GM21526 (cell line): ENCODE measurements around the gene PLA2G7.
"Not testable (repeated sequence)": the region's sequence is repeated elsewhere in the genome, so short reads cannot be mapped to it uniquely, and the experiment has no call there.

Experiments
- ATAC-seq: cut with Tn5 transposase; IDR thresholded peaks from one replicate; pipeline ENCODE4 v1.9.1; 2021; ENCODE audit warnings: moderate library complexity; ENCODE audit not compliant: unreplicated experiment, low FRiP score

PLA2G7 gene

DNA sequence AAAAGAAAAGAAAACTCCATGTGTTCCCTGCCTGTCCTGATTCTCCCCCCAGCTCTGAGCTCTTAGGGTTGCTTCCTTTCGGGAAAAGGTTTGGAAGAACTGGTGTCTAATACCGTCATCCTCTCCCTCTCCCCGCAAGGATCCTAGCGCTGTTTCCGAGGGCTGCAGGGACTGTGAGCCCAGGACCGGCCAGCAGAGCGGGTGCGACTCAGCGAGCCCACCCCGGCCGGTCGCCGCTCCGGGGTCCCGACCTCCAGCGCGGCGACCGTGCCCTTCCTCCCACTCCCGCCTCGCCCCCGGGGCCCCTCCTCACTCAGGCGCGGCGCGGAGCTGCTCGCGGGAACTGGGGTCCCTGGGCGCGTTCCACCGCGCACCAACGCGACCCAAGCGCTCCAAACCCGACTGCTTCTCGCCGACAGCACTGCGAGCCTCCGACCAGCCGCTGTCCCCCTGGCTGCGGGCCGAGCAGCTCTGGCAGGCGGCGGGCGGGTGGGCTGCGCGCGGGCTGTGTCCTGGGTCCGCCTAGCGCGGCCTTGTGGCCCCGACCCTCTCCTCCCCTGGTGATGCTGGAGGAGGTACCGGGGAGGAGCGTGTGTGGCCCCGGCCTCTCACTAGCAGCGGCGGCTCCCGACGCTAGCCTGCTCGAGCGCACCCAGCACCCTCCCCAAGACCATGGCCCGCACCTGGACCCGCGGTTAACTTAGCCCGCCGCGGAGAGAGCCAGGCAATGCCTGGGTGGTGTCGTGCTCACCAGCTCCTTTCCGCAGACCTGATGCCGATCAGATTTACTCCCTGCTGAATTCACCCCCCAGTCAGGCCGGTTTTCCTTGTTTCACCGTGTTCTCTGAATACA lies at the start of gene PLA2G7:
Gene PLA2G7 (minus strand): TSS at position 509 of the 853 bp plus-strand sequence. CDS start 12,484 bp downstream, outside the sequence.
- no peak for ATAC-seq

DNA sequence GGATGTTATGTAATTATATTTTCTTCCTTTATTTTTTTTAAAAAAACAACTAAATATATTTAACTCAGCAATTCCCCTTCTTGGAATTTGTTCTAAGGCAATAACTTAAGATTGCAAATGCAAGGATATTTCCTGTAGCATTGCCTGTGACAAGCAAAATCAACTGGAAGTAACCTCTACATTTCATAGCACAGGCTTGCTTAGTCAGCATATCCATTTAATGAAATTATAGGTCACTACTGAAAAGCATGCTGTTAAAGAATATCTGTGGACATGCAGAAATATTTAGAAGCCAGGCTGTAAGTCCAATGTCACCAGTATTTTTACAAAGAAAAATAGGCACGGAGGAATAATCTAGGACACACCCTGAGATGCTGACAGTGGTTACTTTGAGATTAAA lies 49.4 kb upstream of the PLA2G7 start:
- no peak for ATAC-seq

DNA sequence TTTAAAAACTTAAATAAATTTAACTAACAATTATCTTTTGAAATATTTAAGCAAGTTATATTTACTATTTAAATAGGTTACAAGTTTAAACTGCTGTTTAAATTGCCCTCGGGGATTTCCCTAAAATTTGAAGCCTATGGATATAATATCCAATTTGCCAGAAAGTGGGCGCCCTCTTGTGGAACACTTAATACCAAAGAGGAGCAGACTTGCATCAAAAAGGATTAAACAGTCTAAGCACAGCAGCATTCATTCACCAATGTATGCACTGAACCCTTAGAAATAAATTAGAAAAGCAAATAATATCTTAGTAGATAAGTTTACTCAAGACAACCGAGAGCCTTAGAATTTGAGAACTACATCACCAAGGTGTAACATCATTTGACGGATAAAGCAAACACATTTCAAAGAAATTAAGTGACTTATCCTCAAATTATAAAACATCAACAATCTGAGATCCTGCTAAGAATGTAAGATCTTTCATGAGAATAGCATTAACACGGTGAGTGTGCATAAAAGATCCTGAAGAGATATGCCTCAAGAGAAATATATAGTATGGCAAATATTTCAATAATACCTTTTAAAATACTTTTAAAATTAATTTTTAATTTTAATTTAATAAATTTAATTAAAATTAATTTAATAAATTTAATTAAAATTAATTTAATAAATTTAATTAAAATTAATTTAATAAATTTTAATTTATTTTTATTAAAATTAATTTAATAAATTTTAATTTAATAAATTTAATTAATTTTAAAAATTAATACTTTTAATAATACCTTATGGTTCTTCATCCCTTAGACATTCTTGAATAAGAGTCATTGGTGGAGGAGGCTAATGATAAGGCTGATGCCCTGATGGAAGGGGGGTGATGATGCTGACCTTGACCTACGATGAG lies 46.6 kb upstream of the PLA2G7 start:
- ATAC-seq: no peak

DNA sequence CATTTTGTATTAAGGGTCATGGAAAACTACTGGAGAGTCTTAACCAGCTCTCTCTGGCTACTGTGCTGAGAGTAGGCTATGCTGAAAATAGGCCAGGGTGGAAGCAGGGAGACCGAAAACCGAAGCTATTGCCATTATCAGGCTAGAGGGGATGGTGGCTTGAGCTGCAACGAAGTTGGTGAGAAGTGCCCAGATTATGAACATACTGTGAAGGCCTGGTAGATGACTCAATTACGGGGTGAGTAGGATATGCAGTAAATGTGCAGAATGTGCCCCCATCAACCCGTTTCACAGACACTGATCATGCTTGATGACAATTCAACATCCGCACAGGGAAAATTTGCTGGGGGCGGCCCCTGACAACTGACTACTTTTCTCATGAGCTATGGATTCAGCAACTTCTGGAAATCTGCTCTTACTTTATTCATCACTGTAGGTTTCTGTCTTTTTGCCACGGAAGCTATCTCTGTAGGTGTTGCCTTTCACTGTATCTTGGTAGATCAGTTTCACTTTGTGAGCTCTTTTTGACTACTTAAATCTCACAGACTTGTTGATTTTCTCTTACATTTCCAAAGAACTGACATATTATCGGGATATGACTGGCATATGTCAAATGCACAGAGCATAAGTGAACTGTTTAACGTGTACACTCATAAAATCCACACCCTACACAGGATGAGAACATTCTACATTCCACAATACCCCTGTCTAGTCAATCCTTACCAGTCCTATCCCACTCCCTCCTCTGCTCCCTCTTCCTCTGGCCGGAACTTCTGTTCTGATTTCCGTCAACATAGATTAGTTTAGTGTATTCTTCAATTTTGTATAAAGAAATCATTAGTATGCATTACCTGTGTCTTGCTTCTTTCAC lies 42.5 kb upstream of the PLA2G7 start:
- ATAC-seq: no peak

DNA sequence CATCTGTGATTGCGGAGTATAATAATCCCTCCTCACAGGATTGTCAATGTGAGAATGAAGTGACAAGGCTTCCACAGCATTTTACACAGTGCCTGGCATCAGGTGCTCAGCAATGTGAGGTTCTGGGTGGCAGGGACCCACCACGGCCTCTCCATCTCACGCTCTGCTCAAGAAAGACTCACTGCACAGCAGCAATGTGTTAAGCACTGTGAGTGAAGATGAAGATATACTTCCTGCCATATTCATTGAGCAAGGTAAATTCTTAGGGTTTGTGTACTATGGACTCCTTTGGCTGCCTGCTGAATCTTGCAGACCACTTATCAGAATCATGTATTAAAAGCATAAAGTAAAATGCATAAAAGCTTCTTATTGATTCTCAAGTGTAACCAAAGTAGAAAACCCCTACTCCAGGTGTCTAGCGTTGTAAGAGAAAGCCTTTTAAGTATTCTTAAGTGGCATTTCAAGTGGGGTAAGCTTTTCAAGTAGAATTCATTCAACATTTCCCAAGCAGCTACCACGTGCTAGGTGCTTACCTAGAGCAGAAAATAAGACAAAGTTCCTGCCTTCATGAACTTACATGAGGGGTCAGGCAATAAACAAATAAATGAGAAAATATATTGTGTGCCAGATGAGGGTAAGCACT lies 41.0 kb upstream of the PLA2G7 start:
- no peak for ATAC-seq

DNA sequence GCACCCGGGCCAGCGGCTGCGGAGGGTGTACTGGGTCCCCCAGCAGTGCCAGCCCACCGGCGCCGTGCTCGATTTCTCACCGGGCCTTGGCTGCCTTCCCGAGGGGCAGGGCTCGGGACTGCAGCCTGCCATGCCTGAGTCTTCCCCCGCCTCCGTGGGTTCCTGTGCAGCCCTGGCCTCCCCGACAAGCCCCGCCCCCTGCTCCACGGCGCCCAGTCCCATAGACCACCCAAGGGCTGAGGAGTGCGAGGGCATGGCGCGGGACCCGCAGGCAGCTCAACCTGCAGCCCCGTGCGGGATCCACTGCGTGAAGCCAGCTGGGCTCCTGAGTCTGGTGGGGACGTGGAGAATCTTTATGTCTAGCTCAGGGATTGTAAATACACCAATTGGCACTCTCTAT lies 39.6 kb upstream of the PLA2G7 start:
- ATAC-seq: not testable (repeated sequence)

DNA sequence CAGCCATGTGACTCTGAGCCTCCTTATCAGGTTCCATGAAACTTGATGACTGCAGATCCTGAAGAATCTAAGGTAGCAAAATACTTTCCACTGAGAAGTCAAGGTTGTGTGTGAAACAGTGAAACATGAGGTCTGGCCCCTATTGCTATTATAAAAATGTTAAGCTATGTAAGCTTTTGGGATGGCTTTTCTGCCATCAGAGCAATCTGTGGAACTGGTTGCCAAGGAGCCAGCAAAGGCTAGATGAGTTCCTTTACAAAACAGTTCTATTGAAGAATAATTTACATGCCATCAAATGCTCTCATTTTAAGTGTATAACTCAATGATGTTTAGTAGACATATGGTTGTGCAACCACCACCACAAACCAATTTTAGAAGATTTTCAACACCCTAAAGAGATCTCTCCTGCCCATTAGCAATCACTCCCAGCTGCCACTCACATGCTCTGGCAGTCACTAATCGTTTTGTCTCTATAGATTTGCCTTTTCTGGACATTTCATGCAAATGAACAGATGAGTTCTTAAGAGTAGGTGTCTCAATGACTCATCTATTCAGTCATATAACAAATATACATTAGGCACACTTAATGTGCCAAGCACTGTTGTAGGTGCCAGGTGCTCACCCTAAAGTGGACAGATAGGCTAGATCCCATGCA lies 38.2 kb upstream of the PLA2G7 start:
- ATAC-seq: no peak

DNA sequence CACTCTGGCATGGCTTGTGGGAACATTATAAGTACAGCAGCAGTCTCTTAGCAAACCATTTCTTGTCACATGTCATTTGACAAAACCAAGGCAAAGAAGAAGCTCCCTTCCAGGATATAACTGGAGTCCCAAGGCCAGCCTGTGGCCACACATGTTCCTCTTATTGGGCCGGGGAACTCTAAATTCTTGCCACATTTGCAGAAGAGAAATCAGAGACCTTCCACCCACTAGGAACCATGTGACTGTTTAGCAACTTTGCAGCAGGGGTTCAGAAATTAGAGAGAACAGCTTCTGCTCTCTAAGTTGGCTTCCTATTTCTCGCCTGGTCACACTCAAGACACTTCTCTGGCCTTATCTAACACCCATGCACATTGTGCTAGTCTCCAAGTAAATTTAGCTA lies 37.6 kb upstream of the PLA2G7 start:
- no peak for ATAC-seq

DNA sequence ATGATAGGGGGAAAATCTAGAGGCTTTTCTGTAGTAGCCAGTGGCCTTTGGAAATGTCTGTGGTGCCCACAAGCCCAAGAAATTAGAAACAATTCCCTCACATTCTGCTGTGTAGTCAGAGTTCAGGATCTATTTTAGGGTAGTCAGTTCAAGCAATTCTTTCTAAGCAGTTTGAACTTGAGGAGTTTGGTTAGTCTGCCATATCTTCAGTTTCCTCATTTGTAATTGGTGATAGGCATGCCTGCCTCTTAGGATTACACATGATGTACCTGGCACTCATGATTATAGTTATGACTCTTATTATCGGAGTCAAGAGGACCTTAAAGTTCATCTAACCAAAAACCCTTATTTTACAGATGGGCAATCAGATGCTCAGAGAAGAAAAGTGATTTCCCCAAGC lies 36.8 kb upstream of the PLA2G7 start:
- ATAC-seq: no peak

DNA sequence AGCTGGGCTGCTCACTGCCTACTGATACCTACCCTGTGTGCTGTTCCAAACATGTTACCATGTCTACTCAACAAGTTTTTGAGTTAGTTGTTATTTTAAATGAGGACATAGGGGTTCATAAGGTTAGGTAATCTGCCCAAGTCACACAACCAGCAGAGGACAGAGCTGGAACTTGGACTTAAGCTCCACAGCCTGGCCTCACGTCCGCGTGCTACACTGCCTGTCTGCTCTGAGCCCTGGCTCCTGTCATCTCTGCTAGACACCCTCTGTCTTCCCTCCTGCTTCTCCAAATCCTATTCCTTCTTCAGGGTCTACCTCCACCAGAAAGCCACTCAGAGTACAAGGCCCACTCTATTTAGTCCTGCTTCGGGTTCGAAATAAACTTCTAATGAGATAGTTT lies 29.8 kb upstream of the PLA2G7 start:
- ATAC-seq: no peak

DNA sequence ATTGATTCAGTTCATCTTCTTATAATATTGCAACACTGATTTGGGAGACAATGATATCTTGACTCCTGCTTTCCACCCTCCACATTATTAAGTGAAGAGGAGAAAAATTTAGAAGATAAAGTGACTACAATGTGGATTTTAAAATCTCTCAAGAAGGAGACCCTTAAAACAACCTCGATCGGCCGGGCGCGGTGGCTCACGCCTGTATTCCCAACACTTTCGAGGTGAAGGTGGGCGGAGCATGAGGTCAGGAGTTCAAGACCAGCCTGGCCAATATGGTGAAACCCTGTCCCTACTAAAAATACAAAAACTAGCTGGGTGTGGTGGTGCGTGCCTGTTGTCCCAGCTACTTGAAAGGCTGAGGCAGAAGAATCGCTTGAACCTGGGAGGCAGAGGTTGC lies 29.1 kb upstream of the PLA2G7 start:
- ATAC-seq: not testable (repeated sequence)

DNA sequence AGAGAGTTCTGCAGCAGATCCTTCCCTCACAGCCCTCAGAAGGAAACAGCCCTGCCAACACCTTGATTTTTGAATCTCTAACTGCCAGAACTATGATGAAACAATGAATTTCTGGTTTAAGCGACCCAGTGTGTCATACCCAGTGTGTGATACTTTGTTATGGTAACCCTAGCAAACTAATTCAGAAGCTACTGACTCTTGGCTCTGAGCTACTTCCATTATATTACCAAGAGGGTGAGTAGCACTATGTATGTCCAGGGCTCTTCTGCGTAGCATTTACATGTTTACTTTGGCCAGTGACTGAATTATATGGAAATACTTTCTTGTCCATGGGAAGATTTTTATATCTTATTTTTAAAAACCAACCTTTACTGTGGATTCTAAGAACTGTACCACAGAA lies 28.3 kb upstream of the PLA2G7 start:
- no peak for ATAC-seq

DNA sequence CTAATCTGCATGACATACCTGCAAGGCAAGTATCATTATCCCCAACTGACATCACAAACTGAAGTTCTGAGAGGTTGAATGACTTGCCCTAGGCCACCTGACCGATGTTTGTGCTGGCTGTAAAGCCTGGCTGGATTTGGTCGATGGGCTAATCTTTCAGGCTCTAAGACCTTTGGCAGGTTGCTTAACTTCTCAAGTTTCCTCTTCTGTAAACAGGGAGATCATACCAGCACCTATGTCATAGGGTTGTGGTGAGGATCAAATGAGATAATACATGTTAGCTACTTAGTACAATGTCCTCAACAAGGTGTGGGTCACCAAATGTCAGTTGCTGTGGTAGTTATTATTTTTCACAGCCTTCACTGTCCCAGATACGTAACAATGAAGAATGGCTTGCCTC lies 25.8 kb upstream of the PLA2G7 start:
- no peak for ATAC-seq

DNA sequence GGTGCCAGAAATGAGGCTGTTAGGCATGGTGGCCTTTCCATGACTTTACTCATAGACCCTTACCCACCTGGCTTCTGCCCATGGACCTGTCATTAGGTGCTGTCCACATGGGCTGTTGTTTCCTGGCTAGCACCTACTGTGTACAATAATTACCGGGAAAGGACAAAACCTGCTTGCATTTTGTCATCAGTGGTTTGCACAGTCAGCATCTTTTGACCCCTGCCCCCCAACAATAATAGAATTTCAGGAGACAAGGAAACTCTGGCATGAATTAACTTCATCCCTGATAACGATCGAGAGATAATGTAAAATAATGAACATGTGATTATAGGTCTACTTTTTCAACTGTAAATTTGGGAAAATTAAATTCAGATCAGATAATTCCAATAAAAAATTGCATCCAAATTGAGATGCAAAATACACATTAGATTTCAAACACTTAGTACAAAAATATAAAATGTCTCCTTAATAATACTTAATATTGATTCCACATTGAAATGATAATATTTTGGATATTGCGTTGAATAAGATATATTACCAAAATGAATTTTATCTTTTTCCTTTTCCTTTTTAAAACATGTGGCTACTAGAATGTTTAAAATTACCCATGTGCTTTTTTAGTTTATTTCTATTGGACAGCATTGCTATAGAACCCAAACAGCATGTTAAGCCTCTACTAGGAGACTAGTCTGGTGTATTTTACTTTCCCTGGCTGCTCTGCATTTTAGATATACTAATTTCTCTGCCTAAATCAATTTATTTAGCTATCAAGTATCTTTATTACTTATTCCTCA lies 24.0 kb upstream of the PLA2G7 start:
- no peak for ATAC-seq

DNA sequence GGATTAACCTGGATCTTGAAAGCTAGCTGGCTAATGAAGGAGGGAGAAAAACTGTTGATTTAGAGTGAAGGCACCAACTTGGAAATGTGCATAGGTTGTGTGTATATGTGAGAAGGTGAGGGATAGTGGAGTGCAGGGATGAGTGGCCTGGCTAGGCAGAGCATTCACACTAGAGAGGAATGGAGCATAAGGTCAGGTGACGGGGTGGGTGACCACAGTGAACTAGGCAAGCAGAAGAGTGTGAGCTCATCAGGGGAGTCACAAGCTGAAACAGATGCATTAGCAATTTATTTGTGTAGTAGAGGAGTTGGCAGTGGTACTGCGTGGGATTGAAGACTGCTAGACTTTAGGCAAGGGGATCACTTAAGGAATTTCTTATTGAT lies 22.0 kb upstream of the PLA2G7 start:
- no peak for ATAC-seq

DNA sequence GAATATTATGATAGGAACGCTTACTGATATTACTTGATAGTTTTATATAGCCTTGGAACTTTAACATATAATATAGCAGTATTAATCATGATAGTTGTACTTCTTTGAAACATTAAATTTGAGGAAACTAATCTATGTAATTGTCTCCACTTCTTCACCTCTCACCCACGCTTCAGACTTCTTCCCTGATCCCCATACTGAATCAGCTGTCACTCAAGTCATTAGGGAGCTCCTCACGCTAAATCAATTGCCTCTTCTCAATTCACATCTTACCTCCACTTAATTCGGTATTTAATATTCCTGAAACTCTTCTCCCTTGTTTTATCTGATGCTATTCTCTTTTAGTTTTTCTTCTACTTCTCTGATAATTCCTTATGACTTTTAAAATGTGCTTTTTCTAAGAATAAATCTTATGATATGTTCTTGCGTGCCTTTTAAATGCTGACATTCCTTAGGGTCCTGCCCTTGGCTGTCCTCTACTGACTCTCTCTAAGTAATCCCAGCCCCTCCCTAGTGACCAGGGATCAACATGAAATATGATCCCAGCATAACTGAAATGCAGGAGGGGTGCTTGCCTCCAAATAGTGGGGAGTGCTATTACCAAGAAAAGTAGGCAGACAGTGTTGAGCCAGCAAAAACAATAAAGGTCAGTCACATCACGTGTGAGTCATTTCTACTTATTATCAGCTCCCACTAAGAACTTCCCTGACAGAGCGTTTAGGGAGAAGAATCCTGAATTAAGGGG lies 21.5 kb upstream of the PLA2G7 start:
- no peak for ATAC-seq

DNA sequence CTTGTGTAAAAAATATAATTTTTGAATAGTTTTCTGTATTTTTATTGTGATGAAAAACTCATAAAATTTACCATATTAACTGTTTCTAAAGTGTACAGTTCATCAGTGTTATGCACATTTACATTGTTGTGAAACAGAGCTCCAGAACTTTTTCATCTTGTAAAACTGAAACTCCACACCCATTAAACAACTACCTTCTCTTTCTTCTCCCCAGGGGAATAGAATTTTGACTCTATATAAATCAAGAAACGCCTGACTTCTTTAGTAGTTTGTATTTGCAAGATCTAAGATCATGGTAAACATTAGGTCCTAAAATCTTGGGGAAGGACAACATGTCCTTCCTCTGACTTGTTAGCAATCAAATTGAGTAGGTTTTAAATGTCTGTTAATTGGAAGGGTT lies 20.7 kb upstream of the PLA2G7 start:
- ATAC-seq: no peak

DNA sequence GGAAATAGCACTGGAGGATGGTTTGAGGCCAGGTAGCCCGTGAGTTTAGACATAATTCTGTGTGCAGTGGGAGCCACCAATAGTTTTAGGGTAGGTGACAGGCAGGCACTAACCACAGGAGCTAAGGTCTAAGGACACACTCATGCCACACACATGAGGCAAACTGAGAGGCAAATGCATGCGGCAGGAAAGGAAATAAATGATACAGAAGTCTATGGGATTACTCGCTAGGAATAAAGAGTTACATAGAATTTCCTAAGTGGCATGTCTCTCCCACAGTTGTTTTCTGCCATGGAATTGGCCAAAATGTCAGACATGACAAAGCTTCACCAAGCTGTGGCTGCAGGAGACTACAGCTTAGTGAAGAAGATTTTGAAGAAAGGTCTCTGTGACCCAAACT lies 16.5 kb upstream of the PLA2G7 start:
- no peak for ATAC-seq
